Fibroblast of lung (primary cell): ENCODE measurements around the gene PRKCQ. TPM values are rescaled to one million over a fixed set of nuclear protein-coding genes. Genes with fewer than 3 reads are reported as not detected.

Experiments
- DNase-seq, 2 donors: peaks; one replicate each; pipeline versions ENCODE4 v3.0.0 to v3.0.0-alpha.2; 2010; ENCODE audit warnings: low read depth in 2 of 2
- H2AFZ ChIP-seq: 2 replicates; pipeline ENCODE4 v1.5.1; 2012; ENCODE audit warnings: low read length, control low read depth, inconsistent platforms
- H3K27ac ChIP-seq: 2 replicates; pipeline ENCODE4 v1.5.1; 2011; ENCODE audit warnings: low read length, control low read depth; ENCODE audit not compliant: insufficient read depth
- H3K27me3 ChIP-seq: 2 replicates; pipeline ENCODE4 v1.5.1; 2011; ENCODE audit warnings: mild to moderate bottlenecking, low read length; ENCODE audit not compliant: control insufficient read depth, insufficient read depth
- H3K36me3 ChIP-seq: 2 replicates; pipeline ENCODE4 v1.5.1; 2011; ENCODE audit warnings: low read length; ENCODE audit not compliant: control insufficient read depth, insufficient read depth
- H3K4me1 ChIP-seq: 2 replicates; pipeline ENCODE4 v1.5.1; 2011; ENCODE audit warnings: low read length; ENCODE audit not compliant: control insufficient read depth, insufficient read depth; ENCODE audit errors: extremely low read depth
- H3K4me2 ChIP-seq: 2 replicates; pipeline ENCODE4 v1.5.1; 2011; ENCODE audit warnings: low read length, control low read depth; ENCODE audit not compliant: insufficient read depth; ENCODE audit errors: extremely low read depth
- H3K4me3 ChIP-seq, 4 experiments: fragments of 200-600 bp in 1 of 4; sonication (generic) in 1 of 4; replicated peaks in 1 of 4; 2 replicates each; pipeline ENCODE4 v1.5.1; 2011 to 2016; ENCODE audit warnings: low read length in 4 of 4, low read depth in 3 of 4, mild to moderate bottlenecking in 3 of 4, control low read depth in 2 of 4, inconsistent platforms in 1 of 4, mixed read lengths in 1 of 4; ENCODE audit not compliant: insufficient read depth in 1 of 4; ENCODE audit errors: control extremely low read depth in 1 of 4
- H3K79me2 ChIP-seq: 2 replicates; pipeline ENCODE4 v1.5.1; 2012; ENCODE audit warnings: mild to moderate bottlenecking, low read length, inconsistent platforms; ENCODE audit not compliant: control insufficient read depth, insufficient read depth
- H3K9ac ChIP-seq: 2 replicates; pipeline ENCODE4 v1.5.1; 2011; ENCODE audit warnings: mild to moderate bottlenecking, low read length, control low read depth; ENCODE audit not compliant: insufficient read depth
- H3K9me3 ChIP-seq: 2 replicates; pipeline ENCODE4 v1.5.1; 2012; ENCODE audit warnings: low read depth, low read length; ENCODE audit not compliant: control insufficient read depth, insufficient read depth
- H4K20me1 ChIP-seq: 2 replicates; pipeline ENCODE4 v1.5.1; 2011; ENCODE audit warnings: low read length; ENCODE audit not compliant: control insufficient read depth, insufficient read depth; ENCODE audit errors: extremely low read depth
- EZH2 ChIP-seq: IDR thresholded peaks from 2 replicates; pipeline ENCODE4 v1.5.1; 2012; ENCODE audit warnings: low read length, control low read depth, mild to moderate bottlenecking; ENCODE audit errors: missing control alignments
- polyA plus RNA-seq, 2 donors: library from polyadenylated mRNA; depleted of rRNA in 1 of 2; stranded (reverse) in 1 of 2; unstranded in 1 of 2; fragments of >200 nt; gene quantifications; 2 replicates each; pipeline ENCODE4 v1.2.1, GENCODE V29; 2011 to 2012; ENCODE audit warnings: missing spikeins in 1 of 2
- total RNA-seq: library from RNA; depleted of rRNA; stranded (reverse); fragments of >200 nt; gene quantifications from 2 replicates; pipeline ENCODE4 v1.2.1, GENCODE V29; 2014
- TF ChIP-seq, protein P1 (sequence below), 2 donors: IDR thresholded peaks in 1 of 2; conservative IDR thresholded peaks in 1 of 2; 1 replicate in 1 of 2; 2 replicates in 1 of 2; pipeline ENCODE4 v1.5.1; 2011 to 2012; ENCODE audit warnings: low read length in 2 of 2, control low read depth in 1 of 2, inconsistent platforms in 1 of 2, low read depth in 1 of 2, mild to moderate bottlenecking in 1 of 2

PRKCQ gene
- total and polyA plus RNA-seq, 2 donors (not counting 1 experiment from before 2014, with no cell fraction given) = under 0.01 to 0.01 TPM

DNA sequence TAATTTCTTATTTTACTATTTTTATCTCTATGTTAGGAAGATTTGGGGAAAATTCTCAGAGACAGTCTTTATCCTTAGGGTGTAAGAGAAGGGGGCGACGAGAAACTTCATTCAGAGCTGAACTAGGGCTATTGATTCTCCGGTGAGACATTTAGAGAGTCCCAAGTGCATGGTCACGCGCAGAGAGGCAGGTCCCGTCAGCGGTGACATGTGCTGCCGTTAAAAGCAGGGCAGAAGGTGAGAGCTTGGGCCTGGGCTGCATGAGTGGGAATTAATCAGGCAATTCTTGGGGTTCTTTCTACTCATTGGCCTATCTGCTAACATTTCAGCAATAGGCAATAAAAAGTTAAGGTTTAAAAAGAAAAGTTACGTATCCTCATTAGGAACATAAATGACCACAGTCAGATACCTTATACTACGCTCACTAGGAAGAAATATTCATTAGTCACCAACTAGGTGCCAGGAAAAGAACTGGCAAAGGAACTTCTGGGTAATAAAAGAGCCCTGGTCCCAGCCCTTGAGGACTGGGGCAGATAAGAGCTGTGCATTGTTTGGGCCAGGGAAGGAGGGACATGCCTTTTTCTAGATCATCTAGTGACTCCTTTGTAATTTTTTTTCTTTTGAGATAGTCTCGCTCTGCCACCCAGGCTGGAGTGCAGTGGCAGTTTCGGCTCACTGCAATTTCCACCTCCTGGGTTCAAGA lies 21.2 kb downstream of the PRKCQ start:
- no peak overlapping the region for H3K9ac ChIP-seq
- no peaks in the 10 kb centered on the region for H3K36me3 ChIP-seq
- TF ChIP-seq EZH2 = no peak
- TF ChIP-seq, protein P1, sequence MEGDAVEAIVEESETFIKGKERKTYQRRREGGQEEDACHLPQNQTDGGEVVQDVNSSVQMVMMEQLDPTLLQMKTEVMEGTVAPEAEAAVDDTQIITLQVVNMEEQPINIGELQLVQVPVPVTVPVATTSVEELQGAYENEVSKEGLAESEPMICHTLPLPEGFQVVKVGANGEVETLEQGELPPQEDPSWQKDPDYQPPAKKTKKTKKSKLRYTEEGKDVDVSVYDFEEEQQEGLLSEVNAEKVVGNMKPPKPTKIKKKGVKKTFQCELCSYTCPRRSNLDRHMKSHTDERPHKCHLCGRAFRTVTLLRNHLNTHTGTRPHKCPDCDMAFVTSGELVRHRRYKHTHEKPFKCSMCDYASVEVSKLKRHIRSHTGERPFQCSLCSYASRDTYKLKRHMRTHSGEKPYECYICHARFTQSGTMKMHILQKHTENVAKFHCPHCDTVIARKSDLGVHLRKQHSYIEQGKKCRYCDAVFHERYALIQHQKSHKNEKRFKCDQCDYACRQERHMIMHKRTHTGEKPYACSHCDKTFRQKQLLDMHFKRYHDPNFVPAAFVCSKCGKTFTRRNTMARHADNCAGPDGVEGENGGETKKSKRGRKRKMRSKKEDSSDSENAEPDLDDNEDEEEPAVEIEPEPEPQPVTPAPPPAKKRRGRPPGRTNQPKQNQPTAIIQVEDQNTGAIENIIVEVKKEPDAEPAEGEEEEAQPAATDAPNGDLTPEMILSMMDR (conservative IDR thresholded peaks at IDR 0.05 in 1 of 2, IDR thresholded peaks at IDR 0.05 in 1 of 2; ENCODE audit: low read depth in 1 of 2, low read length in 2 of 2) = no peak
- no peaks in the 10 kb centered on the region for H3K27me3 ChIP-seq
- H3K4me1 ChIP-seq = no peaks in the 10 kb centered on the region
- DNase-seq = no peak
- no peaks in the 10 kb centered on the region for H3K9me3 ChIP-seq
- no peak overlapping the region for H3K4me2 ChIP-seq
- no peak overlapping the region for H2AFZ ChIP-seq
- H3K4me3 ChIP-seq = no peak overlapping the region
- no peak overlapping the region for H3K27ac ChIP-seq
- no peaks in the 10 kb centered on the region for H3K79me2 ChIP-seq
- no peaks in the 10 kb centered on the region for H4K20me1 ChIP-seq

DNA sequence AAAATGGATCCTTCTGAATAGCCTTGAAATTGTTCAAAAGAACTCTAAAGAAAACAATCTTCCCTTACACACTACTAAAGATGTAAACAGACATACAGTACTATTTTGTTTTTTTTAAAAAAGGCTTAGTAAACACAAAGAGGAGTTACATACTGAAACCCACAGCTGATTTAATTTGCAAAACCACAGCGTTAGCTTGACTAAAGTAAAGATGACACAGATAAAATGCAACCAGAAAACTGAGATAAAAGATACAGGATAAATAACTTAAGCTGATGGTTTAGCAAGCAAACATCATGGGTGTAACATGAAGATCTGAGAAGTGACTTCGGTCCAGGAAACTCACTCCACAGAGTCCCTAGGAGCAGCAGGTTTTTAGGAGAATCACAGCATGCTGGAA lies 21.8 kb downstream of the PRKCQ start:
- H3K27ac ChIP-seq = no peak overlapping the region
- no peak for DNase-seq
- no peaks in the 10 kb centered on the region for H3K79me2 ChIP-seq
- no peaks in the 10 kb centered on the region for H3K27me3 ChIP-seq
- H3K9me3 ChIP-seq = no peaks in the 10 kb centered on the region
- no peak overlapping the region for H2AFZ ChIP-seq
- no peak overlapping the region for H3K4me3 ChIP-seq
- H4K20me1 ChIP-seq = no peaks in the 10 kb centered on the region
- H3K9ac ChIP-seq = no peak overlapping the region
- no peaks in the 10 kb centered on the region for H3K4me1 ChIP-seq
- H3K4me2 ChIP-seq = no peak overlapping the region
- H3K36me3 ChIP-seq = no peaks in the 10 kb centered on the region
- TF ChIP-seq EZH2 = no peak
- TF ChIP-seq, protein P1 (conservative IDR thresholded peaks at IDR 0.05 in 1 of 2, IDR thresholded peaks at IDR 0.05 in 1 of 2; ENCODE audit: low read depth in 1 of 2, low read length in 2 of 2) = no peak

DNA sequence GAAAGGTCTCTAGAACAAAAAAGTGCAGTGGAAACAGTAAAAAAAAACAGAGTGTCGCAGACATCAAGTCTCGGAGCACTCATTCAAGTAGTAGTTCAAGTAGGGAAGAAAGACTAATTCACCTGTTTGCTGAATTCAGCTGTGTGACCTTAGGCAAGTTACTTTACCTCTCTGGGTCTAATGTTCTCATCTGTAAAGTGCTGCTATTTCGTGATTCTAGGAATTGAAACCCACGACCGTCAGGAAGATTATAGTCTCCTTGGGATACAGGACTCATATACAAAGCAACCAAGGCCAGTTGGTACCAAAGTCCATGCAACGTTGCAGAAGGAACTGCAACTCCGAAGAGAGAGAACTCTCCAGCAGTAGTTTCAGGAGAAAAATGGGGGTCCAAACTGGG lies 26.1 kb downstream of the PRKCQ start:
- H2AFZ ChIP-seq = no peak overlapping the region
- no peak overlapping the region for H3K4me3 ChIP-seq
- no peak for TF ChIP-seq EZH2
- TF ChIP-seq, protein P1 (conservative IDR thresholded peaks at IDR 0.05 in 1 of 2, IDR thresholded peaks at IDR 0.05 in 1 of 2; ENCODE audit: low read depth in 1 of 2, low read length in 2 of 2) = no peak
- no peak for DNase-seq
- H3K4me2 ChIP-seq = no peak overlapping the region
- no peak overlapping the region for H3K27ac ChIP-seq
- no peak overlapping the region for H3K9ac ChIP-seq
- H4K20me1 ChIP-seq = no peaks in the 10 kb centered on the region
- no peaks in the 10 kb centered on the region for H3K27me3 ChIP-seq
- no peaks in the 10 kb centered on the region for H3K79me2 ChIP-seq
- H3K4me1 ChIP-seq = no peaks in the 10 kb centered on the region
- H3K9me3 ChIP-seq = no peaks in the 10 kb centered on the region
- no peaks in the 10 kb centered on the region for H3K36me3 ChIP-seq
